Mucosa of stomach (tissue), 1 donor: ENCODE data around the gene GOLGA6C.
"Not testable (repeated sequence)": the region's sequence is repeated elsewhere in the genome, so short reads cannot be mapped to it uniquely, and the experiment has no call there.

Source experiments
- H3K27me3 ChIP-seq: one replicate; pipeline ENCODE4 v1.7.0; 2013; ENCODE audit warnings: mild to moderate bottlenecking, low read length; ENCODE audit not compliant: control insufficient read depth, insufficient read depth
- H3K36me3 ChIP-seq: one replicate; pipeline ENCODE4 v1.7.0; 2013; ENCODE audit warnings: low read length; ENCODE audit not compliant: control insufficient read depth, insufficient read depth
- H3K4me1 ChIP-seq: one replicate; pipeline ENCODE4 v1.7.0; 2013; ENCODE audit warnings: mild to moderate bottlenecking, low read length; ENCODE audit not compliant: control insufficient read depth, insufficient read depth
- H3K4me3 ChIP-seq: one replicate; pipeline ENCODE4 v1.7.0; 2013; ENCODE audit warnings: low read length
- H3K9ac ChIP-seq: one replicate; pipeline ENCODE4 v1.7.0; 2013; ENCODE audit warnings: mild to moderate bottlenecking, low read length, moderate library complexity
- H3K9me3 ChIP-seq: one replicate; pipeline ENCODE4 v1.7.0; 2013; ENCODE audit warnings: mild to moderate bottlenecking, low read length, moderate library complexity; ENCODE audit not compliant: control insufficient read depth
- donor health status: Pancreatic carcinoma.

GOLGA6C gene

DNA sequence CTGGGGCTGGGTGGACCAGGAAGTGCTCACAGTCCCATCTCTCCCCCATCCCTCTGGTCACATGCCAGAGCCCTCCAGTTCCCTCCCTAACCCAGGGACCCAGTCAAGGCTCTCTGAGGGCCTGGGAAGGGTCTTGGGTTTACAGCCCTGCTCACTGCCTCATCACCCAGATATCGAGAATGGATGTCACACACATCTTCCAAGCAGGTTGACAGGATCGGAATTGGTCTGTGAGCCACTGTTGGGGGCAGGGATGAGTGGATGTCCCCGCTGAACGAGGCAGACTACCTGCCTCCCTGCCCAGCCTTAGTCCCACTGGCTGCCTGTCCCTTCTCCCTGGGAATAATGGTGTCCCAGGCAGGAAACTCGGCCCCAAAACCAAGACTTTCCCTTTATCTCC, 20.0 kb upstream of the GOLGA6C start:
- H3K9me3 ChIP-seq: no peaks in the 10 kb centered on the region
- no peaks in the 10 kb centered on the region for H3K36me3 ChIP-seq
- H3K4me1 ChIP-seq: no peaks in the 10 kb centered on the region
- no peak overlapping the region for H3K4me3 ChIP-seq
- peaks cover 5% of the 10 kb centered on the region for H3K27me3 ChIP-seq
- H3K9ac ChIP-seq: no peak overlapping the region

DNA sequence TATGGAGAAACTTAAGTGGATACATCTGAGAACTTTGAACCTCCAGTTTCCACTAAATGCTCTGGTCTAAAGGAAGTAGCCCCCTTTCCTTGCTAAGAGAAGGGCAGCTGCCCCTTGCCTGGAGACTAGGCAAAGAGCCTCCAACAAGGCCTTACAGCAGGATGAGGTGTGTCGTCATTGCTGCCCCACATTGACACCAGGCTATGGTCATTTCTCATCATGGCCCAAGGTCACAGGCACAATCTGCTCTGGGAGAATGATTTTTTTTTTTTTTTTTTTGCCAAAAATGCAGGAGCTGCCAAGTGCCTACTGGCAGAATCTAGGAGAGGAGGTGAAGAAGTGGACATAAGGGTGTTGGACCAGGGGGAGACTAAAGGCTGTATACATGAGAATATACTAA, 12.4 kb upstream of the GOLGA6C start:
- H3K4me3 ChIP-seq, H3K27me3 ChIP-seq, H3K36me3 ChIP-seq: not testable (repeated sequence)

DNA sequence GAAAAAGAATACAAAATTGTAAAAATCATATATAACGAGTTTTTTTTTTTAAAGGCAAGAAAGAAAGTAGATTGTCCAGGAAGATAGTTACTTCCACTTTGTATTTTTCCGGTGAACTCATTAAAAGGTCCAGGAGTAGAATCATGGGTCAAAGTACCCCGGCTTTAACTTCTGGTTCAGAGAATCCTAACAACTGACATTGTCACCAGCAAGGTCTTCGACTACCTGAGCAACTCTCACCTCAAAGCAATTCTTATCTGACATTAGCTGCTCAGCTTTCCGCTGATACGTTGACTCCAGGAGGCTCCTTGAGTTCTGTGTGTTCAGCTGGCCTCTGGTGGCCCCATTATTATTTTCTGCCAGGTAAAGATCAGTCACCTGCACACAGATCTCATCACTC, 9.1 kb upstream of the GOLGA6C start:
- H3K27me3 ChIP-seq, H3K9me3 ChIP-seq, H3K36me3 ChIP-seq, H3K4me1 ChIP-seq, H3K9ac ChIP-seq, H3K4me3 ChIP-seq: not testable (repeated sequence)

More for the DNA sequence above, 12.4 kb upstream of the GOLGA6C start:
- H3K9me3 ChIP-seq, H3K4me1 ChIP-seq, H3K9ac ChIP-seq: not testable (repeated sequence)

DNA sequence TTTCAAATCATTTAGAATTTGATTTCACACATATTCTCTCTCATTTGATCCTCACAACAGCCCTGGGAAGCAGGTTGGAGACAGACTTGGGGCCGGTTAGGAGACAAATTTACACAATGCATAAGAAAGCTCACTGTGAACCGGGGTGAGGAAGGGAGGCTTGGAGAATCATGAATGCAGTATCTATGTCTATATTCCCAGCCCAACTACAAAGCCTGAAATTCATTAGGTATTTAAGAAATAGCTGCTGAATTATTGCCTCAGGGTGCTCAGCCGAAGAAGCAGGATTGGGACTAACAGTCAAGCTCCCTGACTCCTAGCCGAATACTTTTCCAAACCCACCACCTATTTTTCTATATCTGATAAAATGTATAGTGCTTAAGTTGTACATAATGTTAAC, 8.4 kb upstream of the GOLGA6C start:
- Histone ChIP-seq H3K9me3 (no peaks in the 10 kb centered on the region), H3K36me3 (no peaks in the 10 kb centered on the region), H3K27me3 (peaks cover 10% of the 10 kb centered on the region), H3K9ac (no peak overlapping the region), H3K4me3 (no peak overlapping the region), H3K4me1 (no peaks in the 10 kb centered on the region)

DNA sequence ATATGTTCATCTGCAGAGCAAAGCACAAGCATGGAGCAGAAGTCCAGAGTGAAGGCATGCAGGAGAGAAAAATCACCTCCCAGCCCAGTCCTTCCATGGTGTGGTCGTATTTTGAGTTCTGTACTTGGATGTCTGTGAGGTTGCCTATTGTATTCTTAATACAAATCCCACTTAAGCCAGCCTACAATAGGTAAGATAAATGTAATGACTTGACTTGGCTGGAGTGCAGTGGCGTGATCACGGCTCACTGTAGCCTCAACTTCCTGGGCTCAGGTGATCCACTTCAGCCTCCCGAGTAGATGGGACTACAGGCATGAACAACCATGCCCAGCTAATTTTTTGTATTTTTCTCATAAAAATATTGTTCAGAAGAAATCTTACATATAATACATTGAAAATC, 6.8 kb upstream of the GOLGA6C start:
- H3K27me3 ChIP-seq, H3K4me3 ChIP-seq, H3K36me3 ChIP-seq: not testable (repeated sequence)

DNA sequence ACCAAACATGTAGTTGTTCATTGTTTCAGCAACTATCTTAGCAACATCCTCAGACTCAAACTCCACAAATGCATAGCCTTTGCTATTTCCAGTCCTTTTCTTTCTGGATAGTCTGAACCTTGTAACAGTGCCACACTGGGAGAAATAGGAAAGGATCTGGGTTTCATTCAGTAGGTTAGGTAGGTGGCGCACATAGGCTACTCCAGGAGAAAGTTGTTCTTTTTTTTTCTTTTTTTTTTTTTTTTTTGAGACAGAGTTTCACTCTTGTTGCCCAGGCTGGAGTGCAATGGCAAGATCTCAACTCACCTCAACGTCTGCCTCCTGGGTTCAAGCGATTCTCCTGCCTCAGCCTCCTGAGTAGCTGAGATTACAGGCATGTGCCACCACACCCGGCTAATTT, 5.8 kb upstream of the GOLGA6C start:
- not testable (repeated sequence) for H3K9ac ChIP-seq, H3K4me1 ChIP-seq, H3K9me3 ChIP-seq

More for the DNA sequence above, 6.8 kb upstream of the GOLGA6C start:
- not testable (repeated sequence) for H3K9ac ChIP-seq, H3K4me1 ChIP-seq, H3K9me3 ChIP-seq

DNA sequence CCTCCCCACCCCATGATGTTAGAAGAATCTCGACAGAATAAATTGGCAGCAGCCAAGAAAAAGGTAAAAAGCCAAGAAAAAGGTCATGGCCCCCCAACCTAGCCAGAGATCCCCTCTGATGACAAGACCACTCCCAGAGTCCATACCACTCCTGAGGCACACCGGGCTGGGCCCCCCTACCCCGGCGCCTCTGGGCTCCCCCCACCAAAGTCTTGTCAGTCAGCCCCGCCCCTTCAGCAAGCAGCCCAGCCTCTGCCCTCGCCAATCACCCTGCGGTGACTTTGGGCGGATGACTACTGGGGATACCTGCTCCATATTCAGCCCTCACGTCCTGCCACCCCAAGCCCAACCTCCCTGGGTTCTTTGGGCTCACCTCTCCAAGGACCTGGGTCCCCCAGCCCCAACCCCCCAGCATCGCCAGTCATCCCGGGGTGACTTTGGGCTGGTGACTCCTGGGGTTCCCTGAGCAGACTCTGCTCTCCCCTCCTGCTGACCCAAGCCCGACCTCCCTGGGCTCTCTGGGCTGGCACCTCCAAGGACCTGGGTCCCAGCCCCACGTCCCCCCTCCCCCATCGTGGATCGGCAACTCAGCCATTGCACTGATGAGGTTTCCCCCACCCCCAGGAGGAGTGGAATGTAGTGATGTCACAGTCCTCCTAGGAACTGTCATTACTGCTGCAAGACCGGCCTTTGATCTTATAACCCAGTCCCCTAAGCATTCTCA, 648 bp downstream of the GOLGA6C start:
- not testable (repeated sequence) for H3K36me3 ChIP-seq, H3K4me1 ChIP-seq, H3K9me3 ChIP-seq, H3K4me3 ChIP-seq, H3K27me3 ChIP-seq, H3K9ac ChIP-seq

More for the DNA sequence above, 5.8 kb upstream of the GOLGA6C start:
- not testable (repeated sequence) for H3K4me3 ChIP-seq, H3K36me3 ChIP-seq, H3K27me3 ChIP-seq

DNA sequence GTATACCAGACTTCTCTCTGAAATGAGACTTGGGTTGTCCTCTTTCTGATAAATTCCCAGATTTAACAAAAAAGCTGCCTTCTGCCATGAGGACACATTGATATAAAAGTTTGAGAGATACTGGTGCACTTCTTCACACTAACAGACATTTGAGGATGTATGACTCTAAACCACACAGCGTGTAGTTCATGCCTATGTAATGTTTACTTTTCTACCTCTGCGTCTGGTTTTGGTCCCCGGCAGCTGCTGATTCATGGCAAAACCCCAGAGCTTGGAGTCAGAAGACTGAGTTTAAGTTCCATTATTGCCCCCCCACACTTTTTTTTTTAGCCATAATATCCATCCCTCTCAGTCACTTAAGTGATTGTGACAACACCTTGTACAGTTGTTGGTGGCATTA, 1.7 kb downstream of the GOLGA6C start:
- H3K4me3 ChIP-seq, H3K4me1 ChIP-seq, H3K27me3 ChIP-seq, H3K36me3 ChIP-seq, H3K9ac ChIP-seq, H3K9me3 ChIP-seq: not testable (repeated sequence)

DNA sequence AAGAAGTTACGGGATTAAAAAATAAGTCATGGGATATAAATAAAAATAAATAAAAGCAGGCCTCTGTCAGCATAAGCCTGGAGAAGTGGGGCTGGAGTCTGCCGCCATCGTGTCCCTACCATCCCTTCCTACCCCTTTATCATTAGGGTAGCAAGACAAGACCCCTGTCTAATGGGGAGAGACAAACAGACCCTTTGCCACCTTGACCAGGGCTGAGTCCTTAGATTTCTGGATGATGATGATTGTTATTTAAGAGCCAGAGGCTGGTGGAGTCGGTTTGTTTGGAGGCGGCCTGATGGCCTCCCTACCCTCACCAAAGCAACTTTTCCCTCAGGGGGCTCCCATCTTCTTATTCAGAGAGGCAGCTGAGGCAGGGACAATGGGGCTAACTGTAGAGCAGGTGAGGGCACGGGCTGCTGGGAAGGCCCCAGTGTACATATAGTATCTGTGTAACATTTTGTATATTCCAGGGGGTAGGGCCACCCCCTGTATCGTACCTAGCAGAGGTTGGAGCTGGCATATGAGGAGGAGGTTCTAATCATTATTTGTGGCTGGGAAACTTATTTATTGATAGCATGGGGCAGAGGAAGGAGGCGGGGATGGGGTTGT, 15.7 kb downstream of the GOLGA6C start:
- H3K4me3 ChIP-seq, H3K36me3 ChIP-seq, H3K27me3 ChIP-seq, H3K4me1 ChIP-seq, H3K9ac ChIP-seq, H3K9me3 ChIP-seq: not testable (repeated sequence)

DNA sequence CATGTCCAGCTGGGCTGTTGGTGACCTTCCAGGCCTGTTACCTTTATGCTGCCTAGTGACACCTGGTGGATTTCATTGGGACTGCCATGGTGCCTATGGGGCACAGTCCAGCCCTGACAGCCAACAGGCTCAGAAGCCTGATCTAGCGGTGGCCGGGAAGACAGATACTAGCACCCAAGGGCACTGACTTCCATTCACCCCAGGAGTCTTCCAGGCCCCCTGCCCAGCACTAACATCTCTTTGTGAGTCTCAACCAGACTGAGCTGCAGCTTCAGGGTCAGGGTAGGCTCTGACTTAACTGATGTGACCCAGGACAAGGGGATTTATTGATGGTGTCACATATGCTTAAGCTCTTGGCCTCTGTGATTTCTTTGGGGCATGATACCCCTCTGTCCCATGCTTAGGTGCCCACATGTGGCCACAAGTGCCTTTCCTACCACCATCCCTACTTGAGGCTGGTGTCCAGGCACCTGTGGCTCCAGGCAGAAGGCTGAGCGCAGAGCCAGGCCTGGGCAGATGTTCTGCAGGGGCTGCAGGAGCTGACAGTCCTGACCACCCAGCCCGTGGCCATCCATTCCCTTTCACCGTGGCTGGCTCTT, 16.5 kb downstream of the GOLGA6C start:
- H3K27me3 ChIP-seq, H3K36me3 ChIP-seq, H3K4me1 ChIP-seq, H3K4me3 ChIP-seq, H3K9me3 ChIP-seq, H3K9ac ChIP-seq: not testable (repeated sequence)

DNA sequence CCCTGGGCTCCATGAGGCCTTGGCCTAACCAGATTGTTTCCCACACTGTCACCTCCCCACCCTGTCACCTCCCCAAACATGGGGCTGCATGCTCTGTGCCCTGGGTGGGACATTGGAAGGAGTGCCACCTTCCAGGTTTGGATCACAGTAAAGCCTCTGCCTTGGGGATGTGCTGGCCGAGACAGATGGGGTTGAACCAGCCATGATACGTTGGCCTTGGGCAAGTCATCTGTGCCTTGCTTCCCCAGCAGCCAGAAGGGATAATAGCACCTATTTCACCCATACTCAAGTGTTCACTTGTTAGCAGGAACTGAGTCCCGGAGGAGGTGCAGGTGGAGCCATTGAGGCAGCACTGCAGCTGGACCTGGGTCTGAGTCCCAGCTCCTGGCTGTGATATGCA, 17.5 kb downstream of the GOLGA6C start:
- H3K4me3 ChIP-seq, H3K36me3 ChIP-seq, H3K9ac ChIP-seq, H3K27me3 ChIP-seq, H3K4me1 ChIP-seq, H3K9me3 ChIP-seq: not testable (repeated sequence)

DNA sequence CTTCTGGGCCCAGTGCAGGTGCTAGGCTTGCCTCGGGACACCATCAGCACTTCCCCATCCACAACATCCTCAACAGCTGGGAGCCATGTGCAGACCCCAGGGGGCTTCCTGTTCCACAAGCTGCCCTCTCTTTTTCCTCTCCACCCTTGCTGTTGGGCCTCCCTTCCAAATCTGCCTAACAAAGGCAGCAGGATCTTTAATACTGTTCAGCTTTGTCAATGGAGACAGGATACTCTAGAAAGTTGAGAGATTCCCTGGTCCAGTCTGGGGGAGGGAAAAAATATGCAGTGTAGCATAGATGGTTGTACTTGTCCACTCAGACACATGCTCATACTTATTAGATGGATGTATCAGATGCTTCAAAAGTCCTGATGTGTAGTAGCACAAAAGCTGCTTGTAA, 20.4 kb downstream of the GOLGA6C start:
- H3K4me3 ChIP-seq, H3K4me1 ChIP-seq, H3K36me3 ChIP-seq, H3K27me3 ChIP-seq, H3K9ac ChIP-seq, H3K9me3 ChIP-seq: not testable (repeated sequence)
